GM21576 (cell line): ENCODE measurements around the gene SFSWAP.
"Not testable (repeated sequence)": the region's sequence is repeated elsewhere in the genome, so short reads cannot be mapped to it uniquely, and the experiment has no call there.

Experiments used
- ATAC-seq: cut with Tn5 transposase; IDR thresholded peaks from one replicate; pipeline ENCODE4 v1.9.1; 2021; ENCODE audit warnings: mild to moderate bottlenecking, moderate library complexity; ENCODE audit not compliant: unreplicated experiment

The SFSWAP gene

DNA sequence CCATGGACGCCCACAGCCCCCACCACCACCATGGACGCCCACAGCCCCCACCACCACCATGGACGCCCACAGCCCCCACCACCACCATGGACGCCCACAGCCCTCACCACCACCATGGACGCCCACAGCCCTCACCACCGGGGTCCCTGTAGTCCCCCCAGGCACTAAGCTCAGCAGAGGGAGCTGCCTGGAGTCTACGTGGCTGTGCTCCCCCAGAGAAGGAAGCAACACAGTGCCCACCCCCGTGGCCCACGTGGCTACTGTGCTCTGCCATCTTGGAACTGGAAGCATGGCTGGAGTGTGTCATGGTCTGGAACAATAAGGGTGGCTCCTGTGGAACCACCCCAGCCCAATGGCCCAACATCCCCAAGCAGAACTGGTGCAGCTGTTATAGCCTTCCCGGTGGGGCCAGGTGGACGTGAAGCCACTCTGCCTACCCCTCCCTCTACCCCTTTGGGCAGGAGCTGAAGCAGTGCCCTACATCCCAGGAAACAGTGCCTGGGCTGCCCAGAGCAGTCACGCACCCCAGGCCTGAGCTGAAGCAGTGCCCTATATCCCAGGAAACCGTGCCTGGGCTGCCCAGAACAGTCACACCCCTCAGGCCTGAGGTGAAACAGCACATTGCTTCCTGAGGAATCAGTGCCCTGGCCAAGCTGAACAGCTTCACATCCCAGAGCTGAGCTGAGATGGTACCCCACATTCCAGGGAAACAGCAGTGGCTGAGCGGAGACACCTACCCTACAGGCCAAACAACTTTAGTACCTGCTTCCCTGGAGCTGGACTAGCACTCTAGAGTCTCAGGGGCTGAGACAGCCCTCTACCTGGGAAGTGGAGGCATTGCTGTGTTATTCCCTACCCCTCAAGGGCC lies 9.0 kb upstream of the SFSWAP start:
- ATAC-seq = no peak

DNA sequence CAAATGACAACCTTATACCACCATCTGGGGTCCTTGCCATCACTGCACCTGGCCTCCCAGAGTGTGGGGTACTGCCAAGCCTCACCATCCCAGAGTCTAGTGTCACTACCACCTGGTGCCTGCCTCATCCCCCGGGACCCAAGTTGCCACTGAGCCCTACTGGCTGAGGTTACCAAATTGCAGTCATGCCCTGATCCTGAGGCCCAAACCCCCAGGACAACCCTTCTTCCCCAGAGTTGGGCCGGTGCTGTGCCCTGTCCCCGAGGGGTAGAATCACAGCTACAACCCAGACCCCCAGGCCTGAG lies 8.4 kb upstream of the SFSWAP start:
- no peak for ATAC-seq

DNA sequence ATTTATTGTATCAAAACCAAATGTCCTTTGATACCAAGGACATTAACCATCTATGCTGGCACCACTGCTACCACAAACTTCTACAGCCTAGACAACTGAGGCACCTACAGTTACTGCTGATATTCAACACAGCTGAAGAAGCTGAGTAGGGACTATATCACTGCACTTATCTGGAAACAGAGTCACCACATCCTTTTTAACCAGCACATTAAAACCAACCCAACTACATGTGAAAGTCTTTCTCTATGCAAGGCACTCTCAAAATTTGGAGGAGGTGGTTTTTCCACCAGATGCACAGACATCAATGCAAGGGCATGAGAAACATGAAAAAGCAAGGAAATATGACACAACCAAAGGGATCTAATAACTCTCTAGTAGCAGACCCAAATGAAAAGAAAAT lies 7.7 kb upstream of the SFSWAP start:
- ATAC-seq = no peak

DNA sequence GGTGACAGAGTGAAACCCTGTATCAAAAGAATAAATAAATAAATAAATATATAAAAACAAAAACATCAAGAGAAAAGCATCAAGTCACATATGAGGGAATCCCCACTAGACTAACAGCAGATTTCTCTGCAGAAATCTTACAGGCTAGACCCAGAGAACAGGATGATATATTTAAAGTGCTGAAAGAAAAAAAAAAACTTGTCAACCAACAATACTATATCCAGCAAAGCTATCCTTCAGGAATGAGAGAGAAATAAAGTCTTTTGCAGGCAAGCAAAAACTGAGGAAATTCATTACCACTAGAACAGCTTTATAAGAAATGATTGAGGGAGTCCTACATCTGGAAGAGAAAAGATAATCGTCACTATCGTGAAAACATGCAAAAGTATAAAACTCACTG lies 6.4 kb upstream of the SFSWAP start:
- no peak for ATAC-seq

DNA sequence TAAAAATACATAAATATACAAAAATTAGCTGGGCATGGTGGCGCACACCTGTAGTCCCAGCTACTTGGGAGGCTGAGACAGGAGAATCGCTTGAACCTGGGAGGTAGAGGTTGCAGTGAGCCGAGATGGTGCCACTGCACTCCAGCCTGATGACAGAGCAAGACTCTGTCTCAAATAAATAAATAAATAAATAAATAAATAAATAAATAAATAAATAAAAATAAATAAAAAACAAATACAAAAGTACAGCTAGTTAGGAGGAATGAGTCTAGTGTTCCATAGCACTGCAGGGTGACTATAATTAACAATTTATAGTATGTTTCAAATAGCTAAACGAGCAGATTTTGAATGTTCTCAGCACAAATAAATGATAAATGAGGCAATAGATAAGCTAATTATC lies 4.2 kb upstream of the SFSWAP start:
- ATAC-seq = not testable (repeated sequence)

DNA sequence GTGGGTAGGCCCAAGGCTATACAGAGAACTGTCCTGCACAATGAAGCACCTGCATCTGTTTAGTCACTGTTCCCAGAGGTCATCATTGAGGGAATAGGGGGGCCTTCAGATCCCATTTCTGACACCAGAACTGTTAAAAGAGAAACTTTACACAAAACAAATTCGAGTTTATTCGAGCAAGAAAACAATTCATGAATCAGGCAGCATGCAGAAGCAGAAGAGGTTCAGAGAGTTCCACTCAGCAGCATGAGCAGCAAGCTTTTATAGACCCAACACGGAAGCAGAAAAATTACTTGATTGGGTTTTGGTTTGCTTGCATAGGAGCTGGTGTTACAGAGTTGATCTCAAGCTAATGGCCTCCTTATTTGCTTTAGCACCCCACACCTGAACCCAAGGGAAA lies 1.7 kb upstream of the SFSWAP start:
- ATAC-seq = no peak

DNA sequence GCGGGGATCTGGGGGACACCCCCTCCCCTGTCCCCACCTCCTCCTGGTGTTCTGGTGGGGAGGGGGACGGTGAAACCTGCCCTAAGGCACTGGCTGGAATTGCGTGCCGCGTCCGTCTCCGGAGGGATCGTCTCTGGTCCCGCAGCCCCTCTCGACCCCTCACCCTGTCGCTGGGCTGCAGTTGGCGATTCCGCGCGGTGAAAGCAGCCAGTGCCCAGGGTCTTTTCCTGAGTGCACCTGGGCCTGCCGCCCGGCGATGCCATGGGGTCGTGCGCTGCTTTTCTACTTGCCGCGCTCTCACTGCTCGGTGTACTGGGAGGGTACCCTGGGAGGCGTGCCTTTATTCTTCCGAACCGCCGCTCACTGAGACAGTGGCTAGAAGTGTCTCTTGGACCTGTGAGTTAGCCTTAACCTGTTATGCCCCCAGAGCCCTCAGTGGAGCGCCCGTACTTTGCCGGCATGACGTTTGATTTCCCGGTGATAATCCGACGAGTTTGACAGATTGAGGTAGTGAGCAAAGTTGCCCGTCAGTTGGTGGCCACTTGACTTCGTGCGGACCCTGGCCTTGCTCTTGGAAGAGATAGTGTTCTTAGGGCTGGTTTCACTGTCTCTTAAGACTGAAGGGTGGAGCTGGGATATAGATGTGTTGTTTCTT lies 788 bp downstream of the SFSWAP start:
- ATAC-seq = no peak

DNA sequence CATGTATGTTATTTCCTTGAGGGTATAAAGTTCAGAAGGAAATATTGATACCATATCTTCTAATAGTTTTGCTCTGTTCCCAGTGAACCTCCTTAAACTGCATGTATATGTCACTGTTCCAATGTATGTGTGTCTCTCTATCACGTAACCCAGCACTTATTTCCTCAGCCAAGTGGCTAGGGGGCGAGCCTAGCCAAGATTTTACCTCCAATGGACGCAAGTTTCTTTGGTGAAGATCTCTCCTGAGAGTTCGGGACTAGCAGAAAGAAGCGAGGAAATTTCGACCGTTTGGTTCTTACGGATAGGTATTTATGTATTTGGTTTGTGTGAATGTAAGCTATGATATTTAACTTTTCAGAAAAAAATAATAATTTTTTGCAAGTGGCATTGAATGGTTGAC lies 2.5 kb downstream of the SFSWAP start:
- no peak for ATAC-seq

DNA sequence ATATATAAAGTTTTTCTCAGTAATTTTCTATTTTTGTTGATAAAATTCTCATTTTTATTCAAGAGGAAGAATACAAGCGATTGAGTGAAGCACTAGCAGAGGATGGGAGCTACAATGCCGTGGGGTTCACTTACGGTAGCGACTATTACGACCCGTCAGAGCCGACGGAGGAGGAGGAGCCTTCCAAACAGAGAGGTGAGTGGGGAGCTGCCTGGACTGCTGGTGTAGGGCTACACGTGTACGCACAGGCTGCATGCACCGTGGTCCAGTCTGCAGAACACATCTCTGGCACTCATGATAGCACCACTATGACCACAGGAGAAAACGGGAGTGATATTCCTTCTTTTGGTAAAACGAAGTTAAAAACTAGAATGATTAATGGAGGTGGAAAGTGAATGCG lies 3.9 kb downstream of the SFSWAP start:
- ATAC-seq = no peak

DNA sequence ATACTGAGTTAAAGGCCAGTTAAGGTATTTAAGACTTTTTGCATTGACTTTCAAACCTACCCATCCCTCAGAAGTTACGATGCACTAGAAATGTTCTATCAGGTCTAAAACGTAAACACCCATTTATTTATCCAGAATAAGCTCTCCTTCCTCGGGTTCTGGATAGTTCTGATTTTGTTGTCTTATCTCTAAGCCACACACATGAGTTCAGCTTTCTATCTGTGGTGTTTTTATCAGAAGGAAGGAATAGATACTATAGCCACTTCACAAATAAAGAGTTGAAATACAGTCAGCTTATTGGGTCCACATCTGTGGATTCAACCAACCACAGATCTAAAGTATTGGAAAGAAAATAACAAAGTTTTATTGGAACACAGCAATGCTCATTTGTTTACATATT lies 5.4 kb downstream of the SFSWAP start:
- no peak for ATAC-seq

DNA sequence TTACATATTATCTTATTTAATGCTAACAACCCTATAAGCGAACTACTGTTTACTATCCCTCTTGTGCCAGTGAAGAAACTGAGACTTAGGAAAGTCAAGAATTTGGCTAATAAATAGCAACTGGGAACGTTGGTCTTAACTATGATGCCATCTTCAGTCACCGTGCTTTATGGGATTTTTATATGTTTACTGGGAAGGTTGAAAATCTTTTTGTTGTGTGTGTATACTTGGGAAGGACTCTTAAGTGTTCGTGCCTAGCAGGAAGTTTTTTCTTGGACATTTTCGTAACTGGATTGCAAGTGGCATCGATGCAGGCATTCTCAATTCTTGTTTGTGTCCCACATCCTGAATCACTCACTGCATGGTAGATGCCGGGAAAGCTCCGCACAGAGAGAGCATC lies 9.4 kb downstream of the SFSWAP start:
- ATAC-seq = no peak

DNA sequence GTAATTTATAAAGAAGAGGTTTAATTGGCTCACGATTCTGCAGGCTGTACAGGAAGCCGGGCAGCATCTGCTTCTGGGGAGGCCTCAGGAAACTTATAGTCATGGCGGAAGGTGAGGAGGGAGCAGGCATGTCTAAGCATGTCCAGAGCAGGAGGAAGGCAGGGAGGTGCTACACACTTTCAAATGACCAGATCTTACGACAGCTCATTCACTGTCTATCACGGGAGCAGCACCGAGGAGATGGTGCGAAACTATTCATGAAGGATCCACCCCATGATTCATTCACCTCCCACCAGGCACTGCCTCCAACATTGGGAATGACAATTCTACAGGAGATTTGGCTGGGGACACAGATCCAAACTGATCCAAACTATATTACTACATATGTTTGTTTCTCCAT lies 10.0 kb downstream of the SFSWAP start:
- no peak for ATAC-seq

DNA sequence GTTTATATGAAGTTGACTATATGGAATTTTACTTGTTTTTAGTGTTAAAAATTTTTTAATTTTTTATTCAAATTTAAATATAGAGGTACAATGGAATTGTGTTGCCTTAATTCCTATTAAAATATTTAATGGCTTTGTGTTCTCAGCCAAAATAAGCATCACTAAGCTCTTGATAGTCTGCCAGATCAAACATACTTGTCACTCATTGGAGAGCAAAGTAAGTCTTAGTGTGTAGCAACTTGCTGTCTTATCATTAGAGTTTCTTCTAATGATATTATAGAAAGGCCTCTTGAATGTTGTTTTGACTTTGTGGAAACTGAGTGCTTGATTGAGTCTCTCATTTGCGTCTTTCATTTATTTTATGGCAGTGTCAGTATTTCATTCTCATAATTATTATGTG lies 10.7 kb downstream of the SFSWAP start:
- ATAC-seq = no peak

DNA sequence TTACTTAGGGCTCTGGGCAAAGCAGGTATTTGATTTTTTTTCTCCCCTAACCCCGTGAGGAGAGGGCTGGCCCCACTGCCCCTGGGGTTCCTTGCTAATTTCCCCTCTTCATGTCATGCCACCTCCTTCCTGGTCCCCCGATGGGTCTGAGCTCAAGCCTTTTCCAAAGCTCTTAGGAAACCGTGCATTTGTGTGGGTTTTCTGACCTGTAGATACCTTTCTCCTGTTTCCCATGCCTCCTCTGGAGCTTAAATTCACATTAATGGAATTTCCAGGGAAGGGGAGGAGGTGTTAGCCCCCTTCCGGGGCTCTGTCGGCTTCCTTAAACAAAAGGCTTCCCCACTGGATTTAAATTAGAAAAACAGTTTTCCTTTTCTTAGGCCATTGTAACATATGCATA lies 12.6 kb downstream of the SFSWAP start:
- no peak for ATAC-seq

DNA sequence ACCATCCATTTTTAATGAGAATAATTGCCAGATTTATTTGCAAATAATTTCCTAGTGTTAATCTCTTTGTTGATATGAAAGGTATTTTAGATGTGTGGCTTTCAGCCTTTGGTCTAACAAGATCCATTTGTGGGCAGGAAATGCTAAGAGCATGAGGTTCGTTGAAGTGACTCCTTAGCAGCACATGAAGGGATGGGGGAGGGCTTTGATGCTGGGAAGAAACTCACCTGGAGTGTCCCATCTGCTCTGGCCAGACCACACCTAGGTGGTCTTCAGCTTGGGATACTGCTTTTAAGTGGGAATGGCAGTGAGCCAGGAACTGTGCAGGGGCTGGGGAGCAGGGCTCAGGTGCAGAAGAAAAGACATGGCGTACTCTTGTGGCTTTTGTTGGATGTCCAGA lies 13.6 kb downstream of the SFSWAP start:
- no peak for ATAC-seq

DNA sequence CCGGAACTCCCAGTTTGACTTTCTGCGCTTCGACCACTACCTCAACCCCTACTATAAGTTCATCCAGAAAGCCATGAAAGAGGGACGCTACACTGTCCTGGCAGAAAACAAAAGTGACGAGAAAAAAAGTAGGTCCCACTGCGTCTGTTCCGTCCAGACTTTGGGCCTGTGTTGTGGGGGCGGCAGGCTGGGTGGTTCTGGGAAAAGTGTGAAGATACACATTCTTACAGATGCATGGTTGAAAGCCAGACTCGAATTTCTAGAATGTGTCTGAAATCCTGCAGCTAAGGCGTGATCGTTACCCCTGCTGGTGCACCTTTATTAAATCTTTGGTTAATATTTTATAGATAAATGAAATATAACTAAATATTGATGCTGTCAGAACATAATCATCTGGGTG lies 14.6 kb downstream of the SFSWAP start:
- ATAC-seq = no peak

DNA sequence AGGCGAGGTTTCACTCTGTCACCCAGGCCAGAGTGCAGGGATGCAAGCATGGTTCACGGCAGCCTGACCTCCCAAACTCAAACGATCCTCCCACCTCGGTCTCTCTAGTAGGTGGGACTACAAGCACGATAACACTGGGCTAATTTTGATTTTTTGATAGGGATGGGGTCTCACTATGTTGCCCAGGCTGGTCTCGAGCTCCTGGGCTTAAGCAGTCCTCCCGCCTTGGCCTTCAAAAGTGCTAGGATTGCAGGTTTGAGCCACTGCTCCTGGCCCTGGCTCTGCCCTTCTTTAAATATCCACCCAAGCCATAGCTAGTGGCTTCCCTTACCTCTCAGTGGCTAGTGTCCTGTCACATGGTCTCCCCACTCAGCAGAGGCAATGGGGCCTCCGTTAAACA lies 17.8 kb downstream of the SFSWAP start:
- ATAC-seq = no peak

DNA sequence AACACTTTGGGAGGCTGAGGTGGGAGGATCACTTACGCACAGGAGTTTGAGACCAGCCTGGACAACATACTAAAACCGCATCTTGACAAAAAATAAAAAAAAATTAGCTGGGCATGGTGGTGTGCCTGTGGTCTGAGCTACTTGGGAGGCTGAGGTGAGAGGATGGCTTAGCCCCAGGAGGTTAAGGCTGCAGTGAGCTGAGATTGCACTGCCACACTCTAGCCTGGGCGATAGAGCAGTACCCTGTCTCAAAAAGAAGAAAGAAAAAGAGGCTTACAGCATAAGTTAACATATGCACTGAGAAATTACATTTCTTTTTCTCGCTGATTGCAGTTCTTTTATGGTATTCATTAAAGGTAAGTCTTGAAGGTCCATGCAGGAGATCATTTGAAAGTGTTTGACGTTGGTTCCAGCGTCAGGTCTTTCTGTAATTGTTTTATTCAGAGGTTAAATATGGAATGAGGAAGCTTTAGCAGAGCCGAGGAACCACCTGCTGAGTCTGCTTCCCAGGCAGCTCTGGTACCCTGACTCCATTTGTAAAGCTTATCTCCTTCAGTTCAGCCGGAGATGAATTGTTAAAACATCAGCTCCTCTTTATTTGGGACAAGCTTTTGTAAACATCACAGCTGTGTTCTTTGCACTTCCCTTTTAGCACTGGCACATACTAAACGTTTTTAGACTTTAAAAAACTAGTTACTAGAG lies 18.5 kb downstream of the SFSWAP start:
- ATAC-seq = no peak

DNA sequence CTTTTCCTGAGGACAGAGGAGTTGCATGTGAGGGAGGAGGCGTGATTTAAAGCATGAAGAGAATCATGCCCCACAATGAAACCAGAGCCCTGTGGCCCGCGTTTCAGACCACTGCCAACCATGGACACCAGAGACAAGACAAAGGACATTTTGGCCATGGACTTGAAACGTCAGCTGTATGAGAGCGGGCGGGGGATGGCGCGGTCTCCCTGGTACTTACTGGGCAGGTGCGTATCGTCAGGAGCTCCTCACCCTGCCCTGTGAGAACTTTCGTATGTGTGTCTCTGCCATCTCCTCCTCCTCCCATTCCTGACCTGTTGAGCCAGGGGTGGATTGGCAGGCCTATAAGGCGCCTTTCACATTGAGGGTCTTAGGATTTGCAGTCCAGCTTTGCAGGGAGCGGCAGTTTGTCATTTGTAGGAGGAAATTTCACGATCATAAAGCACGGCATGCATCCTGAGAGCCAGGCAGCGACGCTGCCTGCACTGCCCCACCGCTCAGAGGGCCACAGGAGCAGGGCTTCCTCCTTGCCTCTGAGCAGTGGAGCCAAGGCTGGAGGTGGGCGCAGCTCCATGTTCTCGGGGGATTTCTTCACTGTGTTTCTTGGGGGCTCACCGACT lies 22.2 kb downstream of the SFSWAP start:
- no peak for ATAC-seq

DNA sequence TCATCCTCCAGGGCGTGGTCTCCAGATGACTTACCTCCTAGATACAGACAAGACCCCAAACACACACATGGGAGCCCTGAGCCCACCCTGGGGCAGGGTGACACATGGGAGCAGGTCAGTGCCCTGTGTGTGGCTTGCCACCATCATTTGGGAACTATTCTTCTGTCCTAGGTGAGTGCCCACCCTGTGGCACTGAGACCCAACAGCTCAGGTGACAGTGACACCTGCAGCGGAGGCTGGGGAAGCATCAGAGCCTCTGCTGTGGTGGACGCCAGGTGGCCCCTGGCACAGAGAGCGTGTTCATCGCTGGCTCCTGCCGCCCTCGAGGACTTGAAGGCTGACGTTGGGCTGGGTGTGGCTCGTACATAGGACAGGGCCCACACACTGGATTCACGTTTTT lies 23.0 kb downstream of the SFSWAP start:
- ATAC-seq = no peak

DNA sequence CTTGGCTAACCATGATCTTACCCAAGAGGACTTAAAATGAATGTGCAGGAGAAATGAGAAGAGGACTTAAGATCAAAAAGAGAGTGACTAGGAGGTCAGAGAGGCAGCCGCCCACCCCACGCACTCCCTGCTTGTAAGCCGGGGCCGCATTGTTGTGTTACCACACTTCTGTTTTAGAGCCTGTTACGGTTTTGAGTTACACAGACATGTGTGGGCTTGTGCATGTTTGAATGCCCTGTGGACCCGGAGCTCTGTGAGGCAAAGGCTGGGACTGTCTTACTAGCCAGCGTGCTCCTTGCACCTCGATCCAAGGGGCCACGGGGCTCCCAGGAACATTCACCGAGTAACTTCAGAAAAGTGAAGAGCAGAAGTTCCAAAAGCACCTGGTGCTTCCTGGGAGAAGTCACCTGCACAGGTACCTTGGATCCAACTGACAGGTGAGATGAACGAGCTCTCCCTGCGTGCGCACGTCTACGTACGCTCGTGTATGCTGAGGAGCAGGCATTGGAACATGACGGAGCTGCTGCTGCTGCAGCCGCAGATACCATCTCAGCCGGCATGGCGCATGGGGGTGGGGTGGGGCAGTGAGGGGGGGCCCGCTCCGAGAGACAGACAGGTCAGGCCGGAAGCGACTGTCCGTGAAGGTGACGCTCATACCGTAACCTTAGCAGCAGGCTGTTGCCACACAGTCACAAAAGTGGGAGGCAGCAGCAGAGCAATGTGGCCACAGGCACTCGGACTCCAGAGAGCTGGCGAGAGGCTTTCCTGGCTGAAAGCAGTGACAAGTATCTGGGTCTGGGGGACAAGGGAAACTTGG lies 23.7 kb downstream of the SFSWAP start:
- ATAC-seq = no peak
